Natural killer cell (primary cell): ENCODE data around the gene SCN10A. TPM values are rescaled to one million over a fixed set of nuclear protein-coding genes. Genes with fewer than 3 reads are reported as not detected.

Experiments used
- ATAC-seq, 3 donors: fragments of 150-1000 bp in 2 of 3; fragments of 200-7000 bp in 1 of 3; cut with Tn5 transposase; 1 replicate in 1 of 3; 2 replicates in 2 of 3; pipeline ENCODE4 v1.10.0; 2021; ENCODE audit warnings: mild to moderate bottlenecking in 2 of 3, moderate library complexity in 2 of 3
- DNase-seq, 2 donors: peaks; one replicate each; pipeline versions ENCODE4 v3.0.0 to v3.0.0-alpha.2; 2013 to 2021; ENCODE audit warnings: mixed read lengths in 1 of 2
- H3K27ac ChIP-seq: one replicate; pipeline ENCODE4 v1.5.1; 2013; ENCODE audit warnings: mild to moderate bottlenecking, low read length
- H3K27me3 ChIP-seq: one replicate; pipeline ENCODE4 v1.6.1; 2013; ENCODE audit warnings: low read length; ENCODE audit not compliant: control insufficient read depth, insufficient read depth
- H3K36me3 ChIP-seq: one replicate; pipeline ENCODE4 v1.6.1; 2013; ENCODE audit warnings: low read length; ENCODE audit not compliant: control insufficient read depth, insufficient read depth
- H3K4me1 ChIP-seq: one replicate; pipeline ENCODE4 v1.6.1; 2013; ENCODE audit warnings: low read length; ENCODE audit not compliant: control insufficient read depth, insufficient read depth
- H3K4me3 ChIP-seq: one replicate; pipeline ENCODE4 v1.5.1; 2013; ENCODE audit warnings: low read length
- H3K9me3 ChIP-seq: one replicate; pipeline ENCODE4 v1.6.1; 2013; ENCODE audit warnings: low read length; ENCODE audit not compliant: control insufficient read depth, insufficient read depth
- H3K27ac Mint-ChIP-seq, 2 donors: one replicate each; pipeline ENCODE4 v1.8.0; 2022; ENCODE audit warnings: mild to moderate bottlenecking in 2 of 2, mixed read lengths in 2 of 2, moderate library complexity in 1 of 2
- H3K27me3 Mint-ChIP-seq, 2 donors: one replicate each; pipeline ENCODE4 v1.8.0; 2022; ENCODE audit warnings: low read depth in 2 of 2, mixed read lengths in 2 of 2
- H3K36me3 Mint-ChIP-seq: one replicate; pipeline ENCODE4 v1.8.0; 2022; ENCODE audit warnings: mixed read lengths
- H3K4me1 Mint-ChIP-seq, 2 donors: one replicate each; pipeline ENCODE4 v1.8.0; 2022; ENCODE audit warnings: mixed read lengths in 2 of 2
- H3K4me3 Mint-ChIP-seq: one replicate; pipeline ENCODE4 v1.8.0; 2022; ENCODE audit warnings: mild to moderate bottlenecking, moderate library complexity, mixed read lengths
- H3K9me3 Mint-ChIP-seq, 2 donors: one replicate each; pipeline ENCODE4 v1.8.0; 2022; ENCODE audit warnings: mixed read lengths in 2 of 2
- WGBS: methylation state at CpG from one replicate; pipeline ENCODE4 v1.1.7; 2013; ENCODE audit warnings: missing lambda C conversion rate; ENCODE audit not compliant: insufficient coverage; 5-methylcytosine and 5-hydroxymethylcytosine counted together
- intact Hi-C: fragments of 100-400 bp; cut with micrococcal nuclease; formaldehyde crosslinking; loops from one replicate; pipeline ENCODE4 v1.14.2; 2022
- total RNA-seq, 4 donors: library from RNA; stranded (reverse); fragments of 120-200 nt in 1 of 4; gene quantifications; one replicate each; pipeline versions ENCODE4 v1.2.3 to v1.2.4, GENCODE V29; 2013 to 2022
- TF ChIP-seq, protein P1 (sequence below): fragments of 200-600 bp; IDR thresholded peaks from one replicate; pipeline ENCODE4 v1.8.0; 2022; ENCODE audit warnings: antibody characterized with exemption

Gene SCN10A
- total RNA-seq, 3 donors from 2014 or later (not counting 1 experiment from before 2014, with no cell fraction given), result not detected

DNA sequence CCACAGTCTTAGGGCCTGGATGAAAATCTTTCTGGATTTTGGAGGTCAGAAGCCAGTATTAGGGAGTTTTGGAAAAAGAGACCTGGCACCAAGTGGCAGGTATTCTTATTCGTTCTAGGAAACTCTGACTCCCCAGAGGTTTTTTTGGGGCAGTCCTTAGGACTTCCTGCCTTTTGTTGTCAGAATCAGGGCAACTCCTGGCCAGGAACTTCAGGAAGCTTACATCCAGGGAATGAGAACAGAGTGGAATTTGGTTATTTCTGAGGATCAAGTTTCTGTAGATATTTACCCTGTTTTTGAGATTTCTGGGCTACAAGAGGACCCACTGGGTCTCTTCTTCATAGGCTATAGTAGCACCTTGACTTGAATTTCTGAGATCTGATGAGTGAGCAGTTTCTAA, 15.5 kb downstream of the SCN10A start:
- Histone ChIP-seq H3K4me1 (no peaks in the 10 kb centered on the region), H3K36me3 (no peaks in the 10 kb centered on the region), H3K27ac (no peak overlapping the region), H3K27me3 (peaks cover 2% of the 10 kb centered on the region), H3K4me3 (no peak overlapping the region), H3K9me3 (no peaks in the 10 kb centered on the region)
- Mint-ChIP-seq H3K27me3 (peaks cover 7 to 11% of the 10 kb centered on the region in 2 donors), H3K36me3 (no peaks in the 10 kb centered on the region), H3K4me1 (no peaks in the 10 kb centered on the region), H3K4me3 (no peak overlapping the region), H3K27ac (no peak overlapping the region), H3K9me3 (peaks cover 2 to 4% of the 10 kb centered on the region in 2 donors)
- TF ChIP-seq, protein P1, sequence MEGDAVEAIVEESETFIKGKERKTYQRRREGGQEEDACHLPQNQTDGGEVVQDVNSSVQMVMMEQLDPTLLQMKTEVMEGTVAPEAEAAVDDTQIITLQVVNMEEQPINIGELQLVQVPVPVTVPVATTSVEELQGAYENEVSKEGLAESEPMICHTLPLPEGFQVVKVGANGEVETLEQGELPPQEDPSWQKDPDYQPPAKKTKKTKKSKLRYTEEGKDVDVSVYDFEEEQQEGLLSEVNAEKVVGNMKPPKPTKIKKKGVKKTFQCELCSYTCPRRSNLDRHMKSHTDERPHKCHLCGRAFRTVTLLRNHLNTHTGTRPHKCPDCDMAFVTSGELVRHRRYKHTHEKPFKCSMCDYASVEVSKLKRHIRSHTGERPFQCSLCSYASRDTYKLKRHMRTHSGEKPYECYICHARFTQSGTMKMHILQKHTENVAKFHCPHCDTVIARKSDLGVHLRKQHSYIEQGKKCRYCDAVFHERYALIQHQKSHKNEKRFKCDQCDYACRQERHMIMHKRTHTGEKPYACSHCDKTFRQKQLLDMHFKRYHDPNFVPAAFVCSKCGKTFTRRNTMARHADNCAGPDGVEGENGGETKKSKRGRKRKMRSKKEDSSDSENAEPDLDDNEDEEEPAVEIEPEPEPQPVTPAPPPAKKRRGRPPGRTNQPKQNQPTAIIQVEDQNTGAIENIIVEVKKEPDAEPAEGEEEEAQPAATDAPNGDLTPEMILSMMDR, result no peak
- ATAC-seq (no peak), DNase-seq (no peak)
- intact Hi-C loops, result no loop called here
- 77% methylated on average over 1 of the region's 1 CpG for WGBS

DNA sequence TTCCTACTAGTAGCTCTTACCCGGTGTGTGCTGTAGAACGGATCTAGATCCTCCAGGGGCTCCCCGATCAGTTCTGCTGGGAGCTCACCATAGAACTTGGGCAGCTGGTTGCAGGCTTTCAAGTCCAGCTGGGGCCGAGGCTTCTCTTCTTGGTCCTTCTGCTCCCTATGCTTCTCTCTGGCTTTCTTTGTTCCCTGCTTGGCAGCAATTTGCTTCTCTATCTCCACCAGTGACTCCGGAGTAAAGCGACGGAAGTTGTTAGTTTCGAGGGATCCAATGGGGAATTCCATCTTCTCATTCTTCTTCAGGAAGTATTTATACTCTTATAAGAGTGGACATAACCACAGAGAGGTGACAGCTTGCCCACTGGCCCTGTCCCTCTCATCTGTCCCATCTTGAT, 22.3 kb downstream of the SCN10A start:
- intact Hi-C loops, result no loop called here
- Mint-ChIP-seq H3K9me3 (peaks cover 2 to 3% of the 10 kb centered on the region in 2 donors), H3K27me3 (peaks cover 7 to 11% of the 10 kb centered on the region in 2 donors), H3K27ac (no peak overlapping the region), H3K36me3 (no peaks in the 10 kb centered on the region), H3K4me1 (no peaks in the 10 kb centered on the region), H3K4me3 (no peak overlapping the region)
- TF ChIP-seq, protein P1, result no peak
- ATAC-seq (no peak), DNase-seq (no peak)
- Histone ChIP-seq H3K9me3 (no peaks in the 10 kb centered on the region), H3K4me1 (no peaks in the 10 kb centered on the region), H3K27me3 (peaks cover 2% of the 10 kb centered on the region), H3K36me3 (no peaks in the 10 kb centered on the region), H3K27ac (no peak overlapping the region), H3K4me3 (no peak overlapping the region)
- WGBS, result 87% methylated on average over 8 of the region's 8 CpGs

DNA sequence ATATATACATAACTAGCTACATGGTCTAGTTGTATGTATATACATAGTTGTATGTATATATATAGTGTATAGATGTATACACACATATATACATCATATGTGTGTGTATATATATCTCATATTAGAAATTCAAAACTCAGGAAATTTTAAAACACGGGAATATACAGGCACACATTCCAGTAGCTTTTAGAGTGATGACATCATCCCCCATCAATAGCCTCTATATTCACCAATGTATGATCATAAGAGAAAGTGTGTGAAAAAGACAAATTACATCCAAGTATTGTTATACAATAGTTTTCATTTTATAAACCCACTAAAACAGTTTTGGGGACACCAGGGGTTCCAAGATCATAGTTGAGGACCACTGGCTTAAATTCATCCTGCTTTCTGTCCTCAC, 23.0 kb downstream of the SCN10A start:
- TF ChIP-seq, protein P1, result no peak
- no peak overlapping the region for H3K27ac ChIP-seq
- H3K9me3 ChIP-seq, result no peaks in the 10 kb centered on the region
- no peak overlapping the region for H3K4me3 ChIP-seq
- Mint-ChIP-seq H3K4me3 (no peak overlapping the region), H3K9me3 (peaks cover 2 to 3% of the 10 kb centered on the region in 2 donors), H3K36me3 (no peaks in the 10 kb centered on the region), H3K27me3 (peaks cover 7 to 9% of the 10 kb centered on the region in 2 donors), H3K4me1 (no peaks in the 10 kb centered on the region), H3K27ac (no peak overlapping the region)
- ATAC-seq (no peak), DNase-seq (no peak)
- H3K4me1 ChIP-seq, result no peaks in the 10 kb centered on the region
- peaks cover 2% of the 10 kb centered on the region for H3K27me3 ChIP-seq
- H3K36me3 ChIP-seq, result no peaks in the 10 kb centered on the region
- no CpG with 5 or more reads among the region's 1 CpG for WGBS
- intact Hi-C loops, result no loop called here

DNA sequence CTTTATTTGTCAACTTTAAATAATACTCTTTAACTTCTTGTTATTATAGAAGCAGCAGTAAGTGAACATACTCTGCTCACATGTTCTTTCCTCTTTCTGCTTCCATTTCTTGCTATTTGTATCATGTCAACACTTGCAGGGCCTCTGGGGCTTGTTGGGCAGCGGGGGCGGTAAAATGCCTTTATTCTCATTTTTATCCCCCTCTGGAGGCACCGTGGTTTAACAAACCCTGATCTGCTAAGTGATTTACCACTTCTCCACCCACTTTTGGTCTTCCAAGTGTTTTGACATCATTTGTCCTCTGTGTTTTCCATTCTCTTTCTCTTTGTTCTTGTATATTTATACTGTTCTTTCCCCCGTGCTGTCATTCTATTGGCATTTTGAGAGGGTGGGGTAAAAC, 33.9 kb downstream of the SCN10A start:
- intact Hi-C loops, result no loop called here
- H3K4me1 ChIP-seq, result no peaks in the 10 kb centered on the region
- DNase-seq, result no peak
- H3K9me3 Mint-ChIP-seq, result peaks cover 2% of the 10 kb centered on the region in 2 donors
- no peak overlapping the region for H3K4me3 ChIP-seq
- TF ChIP-seq, protein P1, result no peak
- H3K4me1 Mint-ChIP-seq, result no peaks in the 10 kb centered on the region
- peaks cover 3 to 21% of the 10 kb centered on the region in 2 donors for H3K27me3 Mint-ChIP-seq
- no peak overlapping the region for H3K27ac Mint-ChIP-seq
- H3K36me3 Mint-ChIP-seq, result no peaks in the 10 kb centered on the region
- H3K27ac ChIP-seq, result no peak overlapping the region
- no peaks in the 10 kb centered on the region for H3K9me3 ChIP-seq
- H3K36me3 ChIP-seq, result no peaks in the 10 kb centered on the region
- no peak overlapping the region for H3K4me3 Mint-ChIP-seq
- ATAC-seq, result no peak
- WGBS, result 33% methylated on average over 3 of the region's 4 CpGs
- peaks cover 3% of the 10 kb centered on the region for H3K27me3 ChIP-seq
